HepG2 (cell line): ENCODE data around the gene NBEA. TPM values are rescaled to one million over a fixed set of nuclear protein-coding genes. Genes with fewer than 3 reads are reported as not detected.

Experiments
- ATAC-seq: fragments of 200-7000 bp; cut with Tn5 transposase; 3 replicates; pipeline ENCODE4 v1.9.1; 2020; ENCODE audit warnings: mild to moderate bottlenecking, moderate library complexity
- BruUV-seq: library from RNA; stranded (reverse); fragments of 400-500 nt; replicated peaks from 2 replicates; lab custom pipeline; 2021; lab: Mats Ljungman, UMichigan
- CTCF ChIA-PET: fragments of 300-600 bp; formaldehyde crosslinking; extraction: SDS; loops from one replicate; lab custom pipeline; 2021; ENCODE audit warnings: low total read pairs, inconsistent platforms, low intra/inter-chr PET ratio; lab: Yijun Ruan, JAX
- POLR2A ChIA-PET: fragments of 350-600 bp; sonication (Branson Sonifier 250); formaldehyde crosslinking; loops from one replicate; lab custom pipeline; 2020; ENCODE audit warnings: antibody characterized with exemption, inconsistent platforms; lab: Yijun Ruan, JAX
- DNase-seq: peaks from one replicate; pipeline ENCODE4 v3.0.0-alpha.2; 2015; ENCODE audit warnings: low spot score
- FAIRE-seq: peaks from 3 replicates; lab custom pipeline; 2011; peaks lifted over from hg19 to GRCh38; lab: Jason Lieb, UNC
- H2AFZ ChIP-seq: one replicate; pipeline ENCODE4 v1.6.1; 2011; ENCODE audit warnings: low read length, inconsistent platforms
- H3K27ac ChIP-seq: fragments of 300-600 bp; 3 replicates; pipeline ENCODE4 v1.8.0; 2011; ENCODE audit warnings: mixed run types, mild to moderate bottlenecking, mixed read lengths, low read length, inconsistent platforms; ENCODE audit not compliant: insufficient read depth; ENCODE audit errors: extremely low read length
- H3K27me3 ChIP-seq, 2 experiments: fragments of 200-600 bp in 1 of 2; 2 replicates in 1 of 2; 3 replicates in 1 of 2; pipeline versions ENCODE4 v1.6.0 to v1.8.0; 2011; ENCODE audit warnings: low read length in 2 of 2, mild to moderate bottlenecking in 2 of 2, moderate library complexity in 2 of 2, inconsistent platforms in 1 of 2; ENCODE audit not compliant: insufficient read depth in 2 of 2, control insufficient read depth in 1 of 2
- H3K36me3 ChIP-seq, 2 experiments: fragments of 200-600 bp in 1 of 2; replicated peaks in 1 of 2; 2 replicates in 1 of 2; 3 replicates in 1 of 2; pipeline versions ENCODE4 v1.5.1 to v1.8.0; 2011; ENCODE audit warnings: low read length in 2 of 2, inconsistent platforms in 1 of 2; ENCODE audit not compliant: insufficient read depth in 2 of 2, control insufficient read depth in 1 of 2
- H3K4me1 ChIP-seq: 2 replicates; pipeline ENCODE4 v1.5.1; 2012; ENCODE audit warnings: low read length, inconsistent platforms; ENCODE audit not compliant: insufficient read depth
- H3K4me2 ChIP-seq: 2 replicates; pipeline ENCODE4 v1.6.0; 2011; ENCODE audit warnings: low read depth, low read length, inconsistent platforms
- H3K4me3 ChIP-seq, 3 experiments: fragments of 200-600 bp in 1 of 3; sonication (generic), shearing (Covaris generic) in 1 of 3; replicated peaks in 1 of 3; 2 replicates each; pipeline ENCODE4 v1.5.1; 2011 to 2016; ENCODE audit warnings: low read length in 3 of 3, inconsistent platforms in 2 of 3, low read depth in 2 of 3, mild to moderate bottlenecking in 2 of 3, control low read depth in 1 of 3, mixed read lengths in 1 of 3; ENCODE audit not compliant: insufficient read depth in 1 of 3
- H3K79me2 ChIP-seq: one replicate; pipeline ENCODE4 v1.6.1; 2011; ENCODE audit warnings: low read length, inconsistent platforms; ENCODE audit not compliant: insufficient read depth
- H3K9ac ChIP-seq: 2 replicates; pipeline ENCODE4 v1.6.0; 2011; ENCODE audit warnings: mild to moderate bottlenecking, low read depth, low read length, inconsistent platforms; ENCODE audit not compliant: insufficient read depth
- H3K9me3 ChIP-seq: 2 replicates; pipeline ENCODE4 v1.5.1; 2012; ENCODE audit warnings: mild to moderate bottlenecking, low read length
- H4K20me1 ChIP-seq: 2 replicates; pipeline ENCODE4 v1.6.0; 2011; ENCODE audit warnings: inconsistent platforms, mild to moderate bottlenecking, low read length, moderate library complexity; ENCODE audit not compliant: insufficient read depth
- CHD2 ChIP-seq: IDR thresholded peaks from 2 replicates; pipeline ENCODE4 v1.6.1; 2011; ENCODE audit warnings: low read depth, low read length, improper control_type of control experiment
- ELF4 ChIP-seq: sonication (generic); formaldehyde crosslinking; IDR thresholded peaks from 2 replicates; pipeline ENCODE4 v1.5.0; 2020; ENCODE audit warnings: missing genetic modification reagents, mild to moderate bottlenecking, moderate library complexity, borderline replicate concordance
- GFI1 ChIP-seq: sonication (generic); formaldehyde crosslinking; IDR thresholded peaks from 2 replicates; pipeline ENCODE4 v1.5.0; 2020; ENCODE audit warnings: missing genetic modification reagents, mild to moderate bottlenecking, borderline replicate concordance
- MAF1 ChIP-seq: sonication (generic); formaldehyde crosslinking; IDR thresholded peaks from 2 replicates; pipeline ENCODE4 v1.5.0; 2020; ENCODE audit warnings: missing genetic modification reagents, borderline replicate concordance
- MIER3 ChIP-seq: IDR thresholded peaks from 2 replicates; pipeline ENCODE4 v1.6.1; 2016; ENCODE audit warnings: missing compliant biosample characterization, borderline replicate concordance
- MYC ChIP-seq: sonication (generic); formaldehyde crosslinking; IDR thresholded peaks from 2 replicates; pipeline ENCODE4 v1.9.0; 2021; ENCODE audit warnings: missing genetic modification reagents, borderline replicate concordance
- SIN3B ChIP-seq: fragments of 150-350 bp; IDR thresholded peaks from 2 replicates; pipeline ENCODE4 v1.6.1; 2014; ENCODE audit warnings: low read length
- TMF1 ChIP-seq: sonication (generic); formaldehyde crosslinking; IDR thresholded peaks from 2 replicates; pipeline ENCODE4 v1.8.1; 2022; ENCODE audit warnings: low read depth, missing genetic modification reagents
- ZNF326 ChIP-seq: sonication (generic); formaldehyde crosslinking; IDR thresholded peaks from 2 replicates; pipeline ENCODE4 v1.4.0; 2020; ENCODE audit warnings: missing genetic modification reagents, borderline replicate concordance
- ZNF441 ChIP-seq: sonication (generic); formaldehyde crosslinking; IDR thresholded peaks from 2 replicates; pipeline ENCODE4 v1.7.0; 2021; ENCODE audit warnings: missing genetic modification reagents, borderline replicate concordance
- ZNF75D ChIP-seq: sonication (generic); formaldehyde crosslinking; IDR thresholded peaks from 2 replicates; pipeline ENCODE4 v1.8.1; 2023; ENCODE audit warnings: missing genetic modification reagents, mild to moderate bottlenecking, borderline replicate concordance
- WGBS: methylation state at CpG from one replicate; pipeline ENCODE4 v1.1.6; 2017; ENCODE audit warnings: low lambda C conversion rate; 5-methylcytosine and 5-hydroxymethylcytosine counted together
- in situ Hi-C: cut with HindIII; loops from 2 replicates; pipeline ENCODE4 v1.10.0; 2017; ENCODE audit warnings: low pct_unique_long_range_greater_than_20kb; ENCODE audit not compliant: extremely low pct_ligation_motif_present
- intact Hi-C: fragments of 100-400 bp; cut with micrococcal nuclease; formaldehyde crosslinking; loops from one replicate; pipeline ENCODE4 v1.10.0; 2022; ENCODE audit not compliant: unreplicated experiment
- polyA plus RNA-seq, 8 experiments: library from polyadenylated mRNA; depleted of rRNA in 3 of 8; stranded (reverse) in 7 of 8; unstranded in 1 of 8; fragments of >200 nt; fragmentation: Illumina TruSeq in 4 of 8; extraction: Trizol in 4 of 8; gene quantifications; 2 replicates each; pipeline versions ENCODE4 v1.2.1 to v1.2.3, GENCODE V29; 2011 to 2016; ENCODE audit warnings: low read depth in 4 of 8, missing spikeins in 1 of 8, mixed read lengths in 1 of 8; ENCODE audit not compliant: insufficient read depth in 1 of 8
- total RNA-seq, 5 experiments: library from RNA; depleted of rRNA; stranded (reverse); fragments of >200 nt; fragmentation: Illumina TruSeq; extraction: Trizol; gene quantifications; 2 replicates each; pipeline ENCODE4 v1.2.3, GENCODE V29; 2016; ENCODE audit warnings: low read depth in 1 of 5
- TF ChIP-seq, protein P1 (sequence below): sonication (generic); formaldehyde crosslinking; IDR thresholded peaks from 2 replicates; pipeline ENCODE4 v1.8.1; 2023; ENCODE audit warnings: missing genetic modification reagents, inconsistent platforms, borderline replicate concordance
- TF ChIP-seq, protein P2 (sequence below): IDR thresholded peaks from 2 replicates; pipeline ENCODE4 v1.6.1; 2018; ENCODE audit warnings: missing genetic modification reagents

Gene NBEA
- total and polyA plus RNA-seq, 2 of the 13 experiments (the other 11 are each of a cell fraction or from before 2014, with no cell fraction given): 2.7 to 2.8 TPM

DNA sequence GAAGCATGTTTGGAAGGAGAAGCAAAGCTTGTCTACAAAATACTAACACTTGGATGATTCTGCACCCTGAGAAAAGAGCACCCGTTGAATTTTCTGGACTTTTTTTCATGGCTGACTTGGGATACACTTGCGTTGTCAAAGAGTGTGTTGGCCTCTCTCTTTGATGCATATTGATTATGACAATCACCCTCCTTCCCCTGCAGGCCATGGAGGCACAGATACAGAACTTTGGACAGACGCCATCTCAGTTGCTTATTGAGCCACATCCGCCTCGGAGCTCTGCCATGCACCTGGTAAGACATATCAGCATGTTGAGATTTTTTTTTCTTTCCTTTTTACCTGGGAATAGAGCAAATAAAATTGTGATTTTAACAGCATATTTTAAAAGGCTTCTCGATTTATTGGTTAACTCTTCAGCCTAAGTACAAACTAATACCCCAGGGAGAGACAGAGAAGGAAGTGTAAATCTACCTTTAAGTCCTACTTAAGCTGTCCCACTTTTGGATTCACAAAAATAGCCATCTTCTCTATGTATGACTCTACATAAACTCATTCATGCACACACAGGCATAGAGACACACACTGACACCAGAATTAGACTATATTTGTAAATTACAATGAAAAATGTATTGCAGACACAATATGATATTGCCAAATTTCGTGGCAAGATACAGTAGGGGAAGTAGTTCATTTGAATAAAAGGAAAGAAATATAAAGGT, 704.1 kb downstream of the NBEA start (continued):
- TF ChIP-seq ZNF75D (CRISPR knock-in tag): no peak
- TF ChIP-seq ZNF441 (CRISPR knock-in tag): no peak

DNA sequence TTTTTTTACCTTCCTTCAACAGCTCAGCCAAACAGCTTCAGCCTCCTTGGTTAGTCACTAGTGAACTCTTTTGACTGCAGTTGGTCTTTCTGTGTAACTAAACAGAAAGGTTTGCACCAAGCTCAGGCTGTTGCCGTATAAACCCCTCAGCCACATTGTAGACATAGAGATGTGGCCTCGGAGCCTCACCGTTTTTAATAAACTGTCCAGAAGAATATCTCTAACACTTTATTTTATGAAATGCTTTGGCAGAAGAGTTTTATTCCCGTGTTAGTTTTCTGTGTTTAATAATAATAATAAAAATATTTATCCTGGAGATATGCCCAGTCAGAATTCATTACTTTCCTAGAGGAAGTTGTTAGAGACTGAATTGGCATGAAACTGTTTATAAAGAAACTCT, 706.1 kb downstream of the NBEA start:
- no peaks in the 10 kb centered on the region for H3K9me3 ChIP-seq
- TF ChIP-seq MYC (CRISPR knock-in tag) (no peak), ZNF75D (CRISPR knock-in tag) (no peak), ELF4 (CRISPR knock-in tag) (no peak), MAF1 (CRISPR knock-in tag) (no peak), MIER3 (CRISPR knock-in tag) (no peak), TMF1 (CRISPR knock-in tag) (no peak), CHD2 (no peak), SIN3B (no peak), ZNF326 (CRISPR knock-in tag) (no peak), GFI1 (no peak)
- TF ChIP-seq, protein P1, sequence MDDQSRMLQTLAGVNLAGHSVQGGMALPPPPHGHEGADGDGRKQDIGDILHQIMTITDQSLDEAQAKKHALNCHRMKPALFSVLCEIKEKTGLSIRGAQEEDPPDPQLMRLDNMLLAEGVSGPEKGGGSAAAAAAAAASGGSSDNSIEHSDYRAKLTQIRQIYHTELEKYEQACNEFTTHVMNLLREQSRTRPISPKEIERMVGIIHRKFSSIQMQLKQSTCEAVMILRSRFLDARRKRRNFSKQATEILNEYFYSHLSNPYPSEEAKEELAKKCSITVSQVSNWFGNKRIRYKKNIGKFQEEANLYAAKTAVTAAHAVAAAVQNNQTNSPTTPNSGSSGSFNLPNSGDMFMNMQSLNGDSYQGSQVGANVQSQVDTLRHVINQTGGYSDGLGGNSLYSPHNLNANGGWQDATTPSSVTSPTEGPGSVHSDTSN (CRISPR knock-in tag): no peak
- TF ChIP-seq, protein P2, sequence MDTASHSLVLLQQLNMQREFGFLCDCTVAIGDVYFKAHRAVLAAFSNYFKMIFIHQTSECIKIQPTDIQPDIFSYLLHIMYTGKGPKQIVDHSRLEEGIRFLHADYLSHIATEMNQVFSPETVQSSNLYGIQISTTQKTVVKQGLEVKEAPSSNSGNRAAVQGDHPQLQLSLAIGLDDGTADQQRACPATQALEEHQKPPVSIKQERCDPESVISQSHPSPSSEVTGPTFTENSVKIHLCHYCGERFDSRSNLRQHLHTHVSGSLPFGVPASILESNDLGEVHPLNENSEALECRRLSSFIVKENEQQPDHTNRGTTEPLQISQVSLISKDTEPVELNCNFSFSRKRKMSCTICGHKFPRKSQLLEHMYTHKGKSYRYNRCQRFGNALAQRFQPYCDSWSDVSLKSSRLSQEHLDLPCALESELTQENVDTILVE (CRISPR knock-in tag): no peak
- H3K4me3 ChIP-seq: no peak overlapping the region
- DNase-seq (no peak), FAIRE-seq (no peak), ATAC-seq (no peak)
- intact Hi-C loops (no loop called here), in situ Hi-C loops (no loop called here)
- H4K20me1 ChIP-seq: no peaks in the 10 kb centered on the region
- no peak overlapping the region for H3K27ac ChIP-seq
- no peaks in the 10 kb centered on the region for H3K36me3 ChIP-seq
- no peak overlapping the region for H3K4me2 ChIP-seq
- WGBS: 61% methylated on average over 4 of the region's 4 CpGs
- BruUV-seq: no TSS peak
- H2AFZ ChIP-seq: no peak overlapping the region
- no peaks in the 10 kb centered on the region for H3K79me2 ChIP-seq
- no peak overlapping the region for H3K9ac ChIP-seq
- no peaks in the 10 kb centered on the region for H3K4me1 ChIP-seq
- POLR2A ChIA-PET: no interaction called here
- CTCF ChIA-PET: no interaction called here
- H3K27me3 ChIP-seq: no peaks in the 10 kb centered on the region; a peak in 1 of 5 replicates
